Spleen (tissue), 7 donors: ENCODE measurements around the gene ZNRF3.

Experiments used
- POLR2A ChIP-seq, 3 donors: fragments of 450-650 bp; IDR thresholded peaks; one replicate each; pipeline ENCODE4 v1.5.1; 2017; ENCODE audit warnings: antibody characterized with exemption in 3 of 3, mild to moderate bottlenecking in 1 of 3
- TF ChIP-seq, protein P1 (sequence below), 11 experiments: fragments of 200-600 bp in 7 of 11; fragments of 450-650 bp in 4 of 11; sonication (generic) in 4 of 11; IDR thresholded peaks in 8 of 11; conservative IDR thresholded peaks in 3 of 11; 1 replicate in 7 of 11; 2 replicates in 4 of 11; pipeline versions ENCODE4 v1.4.0 to v1.8.0; 2016 to 2021; ENCODE audit warnings: antibody characterized with exemption in 11 of 11, inconsistent platforms in 4 of 11, mild to moderate bottlenecking in 1 of 11
- donor health status: DM: no; HTN: no; CAD: no; lungs with moderate emphysema.
- donor health status: DM: no; HTN: no; CAD: no.
- donor health status: DM: no; HTN: no; CAD: no.

DNA sequence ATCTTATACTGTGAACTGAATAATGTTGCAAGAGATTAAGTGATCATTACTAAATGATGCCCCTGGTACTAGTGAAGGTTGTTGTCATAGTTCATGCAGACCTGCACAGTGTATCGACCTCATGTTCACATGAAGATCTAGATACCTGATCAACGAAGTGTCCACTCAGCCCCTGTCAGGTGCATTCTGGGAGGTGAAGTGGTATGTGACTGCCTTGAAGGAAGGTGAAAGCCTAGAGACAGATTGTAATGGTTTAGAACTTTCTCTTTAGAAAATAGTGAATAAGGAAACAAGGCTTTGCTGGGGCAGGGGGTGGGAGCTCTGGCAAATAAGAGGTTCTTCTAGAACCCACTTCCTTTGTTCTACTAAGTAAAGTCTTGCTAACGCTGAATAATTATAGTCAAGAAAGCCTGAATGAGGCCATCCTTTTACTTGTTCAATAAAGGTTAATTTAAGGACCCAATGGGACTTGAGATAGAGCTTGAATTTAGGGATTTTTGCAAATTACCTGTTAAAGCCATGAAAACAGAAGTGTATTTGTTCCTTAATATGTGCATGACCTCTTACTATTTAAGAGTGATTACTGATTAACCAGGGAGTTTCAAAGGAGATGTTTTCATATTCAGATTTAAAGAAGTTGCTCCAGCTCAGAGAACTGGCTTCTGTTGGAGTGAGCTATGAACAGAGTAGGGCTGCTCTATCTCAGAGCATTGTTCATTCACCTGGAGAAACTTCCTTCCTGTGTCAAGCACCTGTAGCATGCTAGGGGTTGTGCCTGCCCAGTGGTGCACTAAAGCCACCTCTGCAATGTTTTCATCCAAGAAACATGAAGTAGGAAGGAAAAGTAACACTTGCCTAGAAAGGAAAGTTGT is 132.9 kb downstream of the ZNRF3 start:
- TF ChIP-seq, protein P1, sequence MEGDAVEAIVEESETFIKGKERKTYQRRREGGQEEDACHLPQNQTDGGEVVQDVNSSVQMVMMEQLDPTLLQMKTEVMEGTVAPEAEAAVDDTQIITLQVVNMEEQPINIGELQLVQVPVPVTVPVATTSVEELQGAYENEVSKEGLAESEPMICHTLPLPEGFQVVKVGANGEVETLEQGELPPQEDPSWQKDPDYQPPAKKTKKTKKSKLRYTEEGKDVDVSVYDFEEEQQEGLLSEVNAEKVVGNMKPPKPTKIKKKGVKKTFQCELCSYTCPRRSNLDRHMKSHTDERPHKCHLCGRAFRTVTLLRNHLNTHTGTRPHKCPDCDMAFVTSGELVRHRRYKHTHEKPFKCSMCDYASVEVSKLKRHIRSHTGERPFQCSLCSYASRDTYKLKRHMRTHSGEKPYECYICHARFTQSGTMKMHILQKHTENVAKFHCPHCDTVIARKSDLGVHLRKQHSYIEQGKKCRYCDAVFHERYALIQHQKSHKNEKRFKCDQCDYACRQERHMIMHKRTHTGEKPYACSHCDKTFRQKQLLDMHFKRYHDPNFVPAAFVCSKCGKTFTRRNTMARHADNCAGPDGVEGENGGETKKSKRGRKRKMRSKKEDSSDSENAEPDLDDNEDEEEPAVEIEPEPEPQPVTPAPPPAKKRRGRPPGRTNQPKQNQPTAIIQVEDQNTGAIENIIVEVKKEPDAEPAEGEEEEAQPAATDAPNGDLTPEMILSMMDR (IDR thresholded peaks at IDR 0.05 in 8 of 11, conservative IDR thresholded peaks at IDR 0.05 in 3 of 11), result no peak
- no peak for TF ChIP-seq POLR2A (IDR thresholded peaks at IDR 0.05)
